Measurements from ENCODE around the gene NID2.
A peak's percentile ranks its signal among the peaks of the same experiment; 100 is the strongest.

Gene NID2

DNA sequence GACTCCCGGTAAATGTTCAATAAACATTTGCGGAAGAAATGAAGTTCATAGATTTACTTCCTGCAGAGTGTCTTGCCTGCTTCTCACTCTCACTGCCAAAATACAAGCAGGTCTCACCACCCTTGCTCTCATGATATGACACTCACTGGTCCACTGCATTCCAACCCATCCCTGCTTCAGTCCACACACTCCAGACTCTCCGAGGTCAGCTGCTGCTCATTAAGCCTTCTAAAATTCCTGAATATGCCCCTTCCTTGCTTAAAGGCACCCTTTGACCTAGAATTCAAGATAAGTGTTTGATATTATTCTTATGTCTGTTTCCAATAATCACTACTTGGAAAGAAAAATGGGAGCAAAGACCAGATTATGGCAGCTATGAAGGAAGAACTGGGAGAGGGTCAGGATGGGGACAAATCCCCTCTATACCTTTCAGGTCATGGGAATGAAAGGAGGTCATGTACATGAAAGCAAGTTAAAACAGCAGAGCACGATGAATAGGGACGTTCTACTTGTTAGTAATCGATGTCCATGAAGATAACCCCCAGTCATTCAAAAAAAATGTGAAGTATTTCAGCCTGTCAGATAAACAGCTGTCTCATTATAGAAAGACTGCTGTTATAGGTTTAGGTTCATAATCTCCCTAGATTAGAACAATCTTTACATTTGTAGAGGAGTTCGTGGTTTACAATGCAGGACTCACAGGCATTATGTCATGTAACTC lies 10.5 kb upstream of the NID2 start:
- H3K4me3 ChIP-seq (ENCODE audit: low read depth in 1 of 2, low read length in 2 of 2) = no peak overlapping the region
- H3K27me3 ChIP-seq (ENCODE audit: control insufficient read depth in 1 of 2, insufficient read depth in 2 of 2, low read length in 2 of 2) = no peaks in the 10 kb centered on the region
- no peaks in the 10 kb centered on the region for H3K4me1 ChIP-seq (ENCODE audit: insufficient read depth, low read length)
- no peak overlapping the region for H3K9ac ChIP-seq (ENCODE audit: low read length)
- no peak overlapping the region for H3K27ac ChIP-seq (ENCODE audit: low read depth, low read length)
- H3K9me3 ChIP-seq (ENCODE audit: low read length) = no peaks in the 10 kb centered on the region
- H3K36me3 ChIP-seq (ENCODE audit: insufficient read depth, low read length) = no peaks in the 10 kb centered on the region

DNA sequence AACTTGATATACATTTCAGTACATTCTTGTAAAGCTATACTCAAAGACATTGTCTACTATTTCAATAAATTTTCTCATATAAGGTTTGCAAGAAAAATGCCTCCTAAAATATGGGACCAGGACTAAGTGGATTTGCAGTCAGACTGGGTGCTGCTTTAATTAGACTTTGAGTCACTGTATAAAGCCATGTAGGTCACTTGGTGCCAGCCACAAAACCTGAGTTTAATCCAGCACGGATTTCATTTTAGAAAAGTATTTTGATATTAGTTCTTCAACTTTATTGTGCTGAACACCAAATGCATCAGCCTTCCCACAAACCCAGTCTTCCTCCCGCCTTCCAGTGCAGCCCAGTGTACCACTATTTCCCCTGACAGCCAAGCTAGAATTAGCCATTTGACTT lies 9.9 kb upstream of the NID2 start:
- no peak overlapping the region for H3K9ac ChIP-seq (ENCODE audit: low read length)
- no peaks in the 10 kb centered on the region for H3K4me1 ChIP-seq (ENCODE audit: insufficient read depth, low read length)
- no peaks in the 10 kb centered on the region for H3K27me3 ChIP-seq (ENCODE audit: control insufficient read depth in 1 of 2, insufficient read depth in 2 of 2, low read length in 2 of 2)
- no peaks in the 10 kb centered on the region for H3K36me3 ChIP-seq (ENCODE audit: insufficient read depth, low read length)
- H3K27ac ChIP-seq (ENCODE audit: low read depth, low read length) = no peak overlapping the region
- H3K4me3 ChIP-seq (ENCODE audit: low read depth in 1 of 2, low read length in 2 of 2) = no peak overlapping the region
- no peaks in the 10 kb centered on the region for H3K9me3 ChIP-seq (ENCODE audit: low read length)

- no peaks in the 10 kb centered on the region for H3K4me1 ChIP-seq (ENCODE audit: insufficient read depth, low read length)
- H3K4me3 ChIP-seq (ENCODE audit: low read depth in 1 of 2, low read length in 2 of 2) = no peak overlapping the region
- H3K27ac ChIP-seq (ENCODE audit: low read depth, low read length) = no peak overlapping the region
- H3K9me3 ChIP-seq (ENCODE audit: low read length) = no peaks in the 10 kb centered on the region
- H3K27me3 ChIP-seq (ENCODE audit: control insufficient read depth in 1 of 2, insufficient read depth in 2 of 2, low read length in 2 of 2) = no peaks in the 10 kb centered on the region
- no peak overlapping the region for H3K9ac ChIP-seq (ENCODE audit: low read length)
- no peaks in the 10 kb centered on the region for H3K36me3 ChIP-seq (ENCODE audit: insufficient read depth, low read length)
Observed at GRCh38 chr14:52078095-52078531, 9.3 kb upstream of the NID2 start.

DNA sequence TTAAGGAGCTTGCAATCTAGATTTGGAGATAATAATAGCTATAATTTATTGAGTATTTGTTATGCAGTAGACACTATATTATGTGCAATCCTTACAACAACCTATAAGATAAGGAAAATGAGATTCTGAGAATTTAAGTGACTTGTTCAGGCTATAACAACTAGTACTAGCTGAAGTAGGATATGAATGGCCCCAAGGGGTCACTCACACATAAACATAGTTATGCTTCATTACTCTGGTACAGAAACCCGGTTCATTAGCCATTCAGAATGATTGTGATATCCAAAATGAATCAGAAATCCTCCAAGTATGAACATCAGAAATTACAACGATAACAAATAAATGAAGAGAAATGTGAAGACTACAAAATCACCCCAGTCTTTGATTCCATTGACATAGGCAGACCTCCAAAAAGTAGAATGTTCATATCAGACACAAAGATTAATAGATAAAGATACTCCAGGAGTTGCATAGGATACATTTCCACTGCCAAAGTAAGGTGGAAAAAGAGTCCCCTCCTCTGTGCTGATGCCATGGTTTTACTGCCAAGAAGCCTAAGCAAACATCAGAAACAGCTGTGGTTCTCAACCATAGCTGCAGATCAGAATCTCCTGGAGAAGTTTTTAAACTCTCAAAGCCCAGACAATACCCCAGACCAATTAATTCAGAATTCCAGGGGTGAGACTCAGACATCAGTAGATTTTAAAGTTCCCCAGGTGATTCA lies 8.6 kb upstream of the NID2 start:
- Histone ChIP-seq H3K36me3 (ENCODE audit: insufficient read depth, low read length) (no peaks in the 10 kb centered on the region), H3K27ac (ENCODE audit: low read depth, low read length) (no peak overlapping the region), H3K9me3 (ENCODE audit: low read length) (no peaks in the 10 kb centered on the region), H3K27me3 (ENCODE audit: control insufficient read depth in 1 of 2, insufficient read depth in 2 of 2, low read length in 2 of 2) (no peaks in the 10 kb centered on the region), H3K4me3 (ENCODE audit: low read depth in 1 of 2, low read length in 2 of 2) (no peak overlapping the region), H3K9ac (ENCODE audit: low read length) (no peak overlapping the region), H3K4me1 (ENCODE audit: insufficient read depth, low read length) (no peaks in the 10 kb centered on the region)

DNA sequence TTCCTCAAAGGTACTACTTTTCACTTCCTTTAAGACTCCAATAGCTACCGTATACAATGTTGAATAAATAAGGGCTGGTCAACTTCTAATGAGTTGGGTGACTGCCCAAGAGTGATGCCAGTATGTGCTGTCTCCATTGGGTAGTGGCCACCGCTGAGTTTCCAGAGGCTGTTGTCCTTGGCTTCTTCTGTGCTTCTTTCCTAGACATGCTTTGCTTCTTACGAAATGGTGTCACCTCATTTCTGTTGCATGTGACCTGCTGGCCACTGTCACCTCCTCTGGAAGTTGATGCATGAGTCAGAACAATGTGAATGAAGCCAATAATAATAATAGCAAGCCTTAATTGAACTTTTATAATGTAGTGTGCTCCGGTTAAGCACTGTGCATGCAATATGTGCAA lies 7.5 kb upstream of the NID2 start:
- Histone ChIP-seq H3K9ac (ENCODE audit: low read length) (no peak overlapping the region), H3K36me3 (ENCODE audit: insufficient read depth, low read length) (no peaks in the 10 kb centered on the region), H3K4me1 (ENCODE audit: insufficient read depth, low read length) (peaks cover 4% of the 10 kb centered on the region), H3K27me3 (ENCODE audit: control insufficient read depth in 1 of 2, insufficient read depth in 2 of 2, low read length in 2 of 2) (no peaks in the 10 kb centered on the region), H3K27ac (ENCODE audit: low read depth, low read length) (no peak overlapping the region), H3K9me3 (ENCODE audit: low read length) (no peaks in the 10 kb centered on the region), H3K4me3 (ENCODE audit: low read depth in 1 of 2, low read length in 2 of 2) (no peak overlapping the region)

DNA sequence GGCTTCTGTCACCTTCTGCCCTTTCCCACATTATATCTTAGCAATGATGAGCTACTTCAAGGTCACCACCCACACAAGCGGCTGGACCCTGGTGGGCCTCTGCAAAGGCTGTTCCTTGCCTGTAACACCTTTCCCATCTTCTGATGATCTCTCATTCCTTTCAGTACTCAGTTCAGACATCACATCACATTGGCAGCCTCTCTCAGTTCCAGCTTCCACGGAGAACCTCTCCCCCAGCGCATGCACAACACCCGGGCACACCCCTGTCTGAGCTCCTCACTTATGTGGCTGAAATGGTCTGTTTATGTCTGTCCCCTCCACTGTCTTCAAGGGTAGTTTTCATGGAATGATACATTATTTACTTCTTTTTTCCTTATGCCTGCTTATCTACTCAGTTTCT lies 6.5 kb upstream of the NID2 start:
- Histone ChIP-seq H3K27ac (ENCODE audit: low read depth, low read length) (no peak overlapping the region), H3K36me3 (ENCODE audit: insufficient read depth, low read length) (no peaks in the 10 kb centered on the region), H3K4me1 (ENCODE audit: insufficient read depth, low read length) (peaks cover 5% of the 10 kb centered on the region), H3K9ac (ENCODE audit: low read length) (no peak overlapping the region), H3K27me3 (ENCODE audit: control insufficient read depth in 1 of 2, insufficient read depth in 2 of 2, low read length in 2 of 2) (no peaks in the 10 kb centered on the region), H3K4me3 (ENCODE audit: low read depth in 1 of 2, low read length in 2 of 2) (no peak overlapping the region), H3K9me3 (ENCODE audit: low read length) (no peaks in the 10 kb centered on the region)

GRCh38 chr14:52073251-52073650 lies 4.4 kb upstream of the NID2 start:
- Histone ChIP-seq H3K4me1 (ENCODE audit: insufficient read depth, low read length) (peaks cover 12% of the 10 kb centered on the region), H3K27me3 (ENCODE audit: control insufficient read depth in 1 of 2, insufficient read depth in 2 of 2, low read length in 2 of 2) (no peaks in the 10 kb centered on the region), H3K9me3 (ENCODE audit: low read length) (no peaks in the 10 kb centered on the region), H3K9ac (ENCODE audit: low read length) (no peak overlapping the region), H3K27ac (ENCODE audit: low read depth, low read length) (no peak overlapping the region), H3K36me3 (ENCODE audit: insufficient read depth, low read length) (no peaks in the 10 kb centered on the region), H3K4me3 (ENCODE audit: low read depth in 1 of 2, low read length in 2 of 2) (no peak overlapping the region)

- no peaks in the 10 kb centered on the region for H3K27me3 ChIP-seq (ENCODE audit: control insufficient read depth in 1 of 2, insufficient read depth in 2 of 2, low read length in 2 of 2)
- H3K4me3 ChIP-seq (ENCODE audit: low read depth in 1 of 2, low read length in 2 of 2) = no peak overlapping the region
- H3K9me3 ChIP-seq (ENCODE audit: low read length) = no peaks in the 10 kb centered on the region
- H3K27ac ChIP-seq (ENCODE audit: low read depth, low read length) = no peak overlapping the region
- peaks cover 17% of the 10 kb centered on the region for H3K4me1 ChIP-seq (ENCODE audit: insufficient read depth, low read length)
- no peak overlapping the region for H3K9ac ChIP-seq (ENCODE audit: low read length)
- no peaks in the 10 kb centered on the region for H3K36me3 ChIP-seq (ENCODE audit: insufficient read depth, low read length)
Observed at GRCh38 chr14:52072266-52072780, 3.5 kb upstream of the NID2 start.

GRCh38 chr14:52071675-52072074 lies 2.8 kb upstream of the NID2 start:
- Histone ChIP-seq H3K9me3 (ENCODE audit: low read length) (no peaks in the 10 kb centered on the region), H3K27me3 (ENCODE audit: control insufficient read depth in 1 of 2, insufficient read depth in 2 of 2, low read length in 2 of 2) (no peaks in the 10 kb centered on the region), H3K4me3 (ENCODE audit: low read depth in 1 of 2, low read length in 2 of 2) (no peak overlapping the region), H3K36me3 (ENCODE audit: insufficient read depth, low read length) (no peaks in the 10 kb centered on the region), H3K4me1 (ENCODE audit: insufficient read depth, low read length) (peaks cover 23% of the 10 kb centered on the region), H3K9ac (ENCODE audit: low read length) (no peak overlapping the region), H3K27ac (ENCODE audit: low read depth, low read length) (no peak overlapping the region)

DNA sequence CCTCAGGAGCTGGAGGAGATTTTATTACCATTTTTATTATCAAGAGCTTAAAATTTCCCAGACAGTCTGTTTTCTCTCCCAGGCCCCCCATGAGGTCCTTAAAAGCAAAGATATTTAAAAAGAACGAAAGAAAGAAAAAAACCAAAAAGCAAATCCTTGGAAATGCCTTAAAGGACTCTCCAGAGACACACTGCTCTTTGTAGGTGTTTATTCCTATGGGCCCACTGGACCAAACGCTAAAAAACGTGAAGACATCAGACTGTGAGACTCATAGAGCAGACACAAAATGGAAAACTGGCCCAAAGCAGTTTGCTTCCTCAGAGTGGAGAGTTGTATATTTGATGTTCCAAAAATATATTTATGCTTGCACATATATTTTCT lies 1.2 kb upstream of the NID2 start:
- Histone ChIP-seq H3K9me3 (ENCODE audit: low read length) (no peaks in the 10 kb centered on the region), H3K9ac (ENCODE audit: low read length) (peak overlapping the region; percentile 82), H3K4me3 (ENCODE audit: low read depth in 1 of 2, low read length in 2 of 2) (peak overlapping the region; percentile 78 to 96), H3K36me3 (ENCODE audit: insufficient read depth, low read length) (no peaks in the 10 kb centered on the region), H3K27ac (ENCODE audit: low read depth, low read length) (peak overlapping the region; percentile 96), H3K27me3 (ENCODE audit: control insufficient read depth in 1 of 2, insufficient read depth in 2 of 2, low read length in 2 of 2) (no peaks in the 10 kb centered on the region), H3K4me1 (ENCODE audit: insufficient read depth, low read length) (peaks cover 31% of the 10 kb centered on the region)

- H3K4me3 ChIP-seq (ENCODE audit: low read depth in 1 of 2, low read length in 2 of 2) = peak overlapping the region; percentile 78 to 96
- peaks cover 31% of the 10 kb centered on the region for H3K4me1 ChIP-seq (ENCODE audit: insufficient read depth, low read length)
- H3K27me3 ChIP-seq (ENCODE audit: control insufficient read depth in 1 of 2, insufficient read depth in 2 of 2, low read length in 2 of 2) = no peaks in the 10 kb centered on the region
- no peaks in the 10 kb centered on the region for H3K36me3 ChIP-seq (ENCODE audit: insufficient read depth, low read length)
- H3K27ac ChIP-seq (ENCODE audit: low read depth, low read length) = peak overlapping the region; percentile 96
- no peaks in the 10 kb centered on the region for H3K9me3 ChIP-seq (ENCODE audit: low read length)
- H3K9ac ChIP-seq (ENCODE audit: low read length) = peak overlapping the region; percentile 82
Observed at GRCh38 chr14:52069307-52070050, 620 bp upstream of the NID2 start.
